Cardiac muscle cell (in vitro differentiated cells and primary cell): ENCODE results near the gene DCLK1. TPM values are rescaled to one million over a fixed set of nuclear protein-coding genes. Genes with fewer than 3 reads are reported as not detected.
A peak's percentile ranks its signal among the peaks of the same experiment; 100 is the strongest.

Experiments used
- DNase-seq, 2 donors: peaks; one replicate each; pipeline versions ENCODE4 v3.0.0 to v3.0.0-alpha.2; 2010 to 2017; ENCODE audit warnings: low read depth in 1 of 2, low spot score in 1 of 2
- H3K27ac ChIP-seq: fragments of 200-600 bp; sonication (generic); 2 replicates; pipeline ENCODE4 v1.5.1; 2016
- H3K27me3 ChIP-seq: fragments of 200-600 bp; sonication (generic); 2 replicates; pipeline ENCODE4 v1.6.0; 2016; ENCODE audit warnings: control low read depth
- H3K36me3 ChIP-seq: fragments of 200-600 bp; sonication (generic); 2 replicates; pipeline ENCODE4 v1.5.1; 2016; ENCODE audit warnings: control low read depth
- H3K4me1 ChIP-seq: fragments of 200-600 bp; sonication (generic); 2 replicates; pipeline ENCODE4 v1.8.1; 2017; ENCODE audit warnings: low read depth, mild to moderate bottlenecking, mixed run types
- H3K4me3 ChIP-seq: fragments of 200-600 bp; sonication (generic); 2 replicates; pipeline ENCODE4 v1.5.1; 2016; ENCODE audit warnings: mild to moderate bottlenecking
- H3K9me3 ChIP-seq: fragments of 200-600 bp; sonication (generic); 2 replicates; pipeline ENCODE4 v1.5.1; 2017; ENCODE audit warnings: low read depth, mild to moderate bottlenecking, control low read depth
- polyA plus RNA-seq: library from polyadenylated mRNA; unstranded; fragments of >200 nt; fragmentation: Nextera tagmentation; extraction: Ambion mirVana; gene quantifications from 2 replicates; pipeline ENCODE4 v1.2.1, GENCODE V29; 2016
- total RNA-seq: library from RNA; depleted of rRNA; stranded (reverse); fragments of >200 nt; gene quantifications from 2 replicates; pipeline ENCODE4 v1.2.3, GENCODE V29; 2016
- TF ChIP-seq, protein P1 (sequence below): IDR thresholded peaks from 2 replicates; pipeline ENCODE4 v1.5.1; 2012; ENCODE audit warnings: low read depth, mild to moderate bottlenecking, low read length

The DCLK1 gene
- total and polyA plus RNA-seq, 2 experiments from 2014 or later, result 0.09 TPM; not detected in 1

DNA sequence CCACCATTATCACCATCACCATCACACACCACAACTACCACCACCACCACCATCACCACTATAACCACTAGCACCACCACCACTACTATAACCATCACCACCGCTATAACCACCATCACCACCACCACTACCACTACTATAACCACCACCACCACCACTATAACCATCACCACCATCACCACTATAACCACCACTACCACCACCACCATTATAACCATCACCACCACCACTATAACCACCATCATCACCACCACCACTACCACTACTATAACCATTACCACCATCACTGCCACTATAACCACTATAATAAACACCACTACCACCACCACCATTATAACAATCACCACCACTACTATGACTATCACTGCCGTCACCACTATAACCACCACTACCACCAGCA, 173.2 kb downstream of the DCLK1 start:
- Histone ChIP-seq H3K4me1 (no peaks in the 10 kb centered on the region), H3K27ac (no peak overlapping the region), H3K36me3 (no peaks in the 10 kb centered on the region), H3K9me3 (no peaks in the 10 kb centered on the region), H3K4me3 (no peak overlapping the region), H3K27me3 (no peaks in the 10 kb centered on the region)
- DNase-seq, result no peak
- TF ChIP-seq, protein P1, sequence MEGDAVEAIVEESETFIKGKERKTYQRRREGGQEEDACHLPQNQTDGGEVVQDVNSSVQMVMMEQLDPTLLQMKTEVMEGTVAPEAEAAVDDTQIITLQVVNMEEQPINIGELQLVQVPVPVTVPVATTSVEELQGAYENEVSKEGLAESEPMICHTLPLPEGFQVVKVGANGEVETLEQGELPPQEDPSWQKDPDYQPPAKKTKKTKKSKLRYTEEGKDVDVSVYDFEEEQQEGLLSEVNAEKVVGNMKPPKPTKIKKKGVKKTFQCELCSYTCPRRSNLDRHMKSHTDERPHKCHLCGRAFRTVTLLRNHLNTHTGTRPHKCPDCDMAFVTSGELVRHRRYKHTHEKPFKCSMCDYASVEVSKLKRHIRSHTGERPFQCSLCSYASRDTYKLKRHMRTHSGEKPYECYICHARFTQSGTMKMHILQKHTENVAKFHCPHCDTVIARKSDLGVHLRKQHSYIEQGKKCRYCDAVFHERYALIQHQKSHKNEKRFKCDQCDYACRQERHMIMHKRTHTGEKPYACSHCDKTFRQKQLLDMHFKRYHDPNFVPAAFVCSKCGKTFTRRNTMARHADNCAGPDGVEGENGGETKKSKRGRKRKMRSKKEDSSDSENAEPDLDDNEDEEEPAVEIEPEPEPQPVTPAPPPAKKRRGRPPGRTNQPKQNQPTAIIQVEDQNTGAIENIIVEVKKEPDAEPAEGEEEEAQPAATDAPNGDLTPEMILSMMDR, result no peak

DNA sequence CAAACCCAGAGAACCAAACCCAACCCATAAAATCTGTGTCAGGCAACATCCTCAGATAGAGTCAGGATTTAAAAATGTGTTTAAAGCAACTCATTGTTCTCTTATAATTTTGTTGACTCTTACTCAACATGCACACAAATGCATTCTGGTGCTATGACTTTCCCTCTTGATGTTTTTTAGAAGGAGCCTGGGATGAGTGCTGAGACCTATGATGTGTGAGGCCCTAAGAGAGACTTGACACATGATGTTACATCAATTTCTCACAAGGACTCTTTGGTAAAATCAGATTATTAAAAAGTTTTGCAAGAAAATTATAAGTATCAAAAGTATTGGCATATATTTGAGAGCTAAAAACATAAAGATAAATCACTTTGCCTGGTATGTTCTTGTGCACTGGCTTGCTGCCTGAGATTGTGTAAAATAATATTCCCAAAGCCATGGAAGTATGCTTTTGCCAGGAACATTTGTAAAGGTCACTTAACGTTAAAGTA, 173.9 kb downstream of the DCLK1 start:
- DNase-seq, result no peak
- H3K27me3 ChIP-seq, result no peaks in the 10 kb centered on the region
- H3K36me3 ChIP-seq, result no peaks in the 10 kb centered on the region
- H3K4me3 ChIP-seq, result no peak overlapping the region
- TF ChIP-seq, protein P1, result no peak
- no peak overlapping the region for H3K27ac ChIP-seq
- H3K4me1 ChIP-seq, result no peaks in the 10 kb centered on the region
- no peaks in the 10 kb centered on the region for H3K9me3 ChIP-seq

DNA sequence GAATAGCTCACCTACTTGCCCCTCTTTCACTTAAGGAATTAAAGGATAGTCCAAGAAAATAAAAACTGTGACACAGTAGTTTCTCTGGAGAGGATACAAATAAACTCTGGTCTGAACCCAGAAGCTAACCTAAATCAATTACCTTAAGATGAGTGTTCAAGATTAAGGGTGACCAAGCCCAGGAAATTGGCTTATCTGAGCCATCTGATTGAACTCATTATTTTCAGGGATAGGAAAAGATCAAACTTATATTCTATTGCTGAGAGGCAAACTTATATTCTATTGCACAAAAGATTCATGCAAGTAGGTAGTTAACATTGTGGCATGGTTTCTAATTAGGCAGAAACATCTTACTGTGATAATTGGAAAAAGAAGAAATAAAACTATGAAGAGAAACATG, 175.1 kb downstream of the DCLK1 start:
- Histone ChIP-seq H3K27ac (no peak overlapping the region), H3K4me3 (no peak overlapping the region), H3K27me3 (no peaks in the 10 kb centered on the region), H3K4me1 (no peaks in the 10 kb centered on the region), H3K36me3 (no peaks in the 10 kb centered on the region), H3K9me3 (no peaks in the 10 kb centered on the region)
- TF ChIP-seq, protein P1, result no peak
- no peak for DNase-seq

DNA sequence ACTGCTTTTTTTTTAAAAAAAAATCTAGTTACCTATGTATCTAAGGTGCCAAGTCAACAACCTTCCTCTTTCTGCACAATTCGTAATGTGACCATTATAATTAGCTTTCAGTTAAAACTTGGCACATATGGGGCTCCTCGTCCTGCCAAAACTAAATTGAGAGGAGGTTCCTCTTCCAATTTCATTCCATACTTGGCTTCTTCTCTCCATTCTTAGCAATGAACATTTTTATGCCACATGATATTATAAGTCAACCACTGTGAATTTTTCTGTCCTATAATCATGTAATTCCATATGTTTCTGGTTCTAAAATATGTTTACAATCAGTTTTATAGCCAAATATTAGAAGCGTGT, 177.0 kb downstream of the DCLK1 start:
- Histone ChIP-seq H3K27me3 (peaks cover 9% of the 10 kb centered on the region), H3K36me3 (no peaks in the 10 kb centered on the region), H3K4me3 (no peak overlapping the region), H3K4me1 (no peaks in the 10 kb centered on the region), H3K27ac (no peak overlapping the region), H3K9me3 (no peaks in the 10 kb centered on the region)
- DNase-seq, result no peak
- TF ChIP-seq, protein P1, result no peak

DNA sequence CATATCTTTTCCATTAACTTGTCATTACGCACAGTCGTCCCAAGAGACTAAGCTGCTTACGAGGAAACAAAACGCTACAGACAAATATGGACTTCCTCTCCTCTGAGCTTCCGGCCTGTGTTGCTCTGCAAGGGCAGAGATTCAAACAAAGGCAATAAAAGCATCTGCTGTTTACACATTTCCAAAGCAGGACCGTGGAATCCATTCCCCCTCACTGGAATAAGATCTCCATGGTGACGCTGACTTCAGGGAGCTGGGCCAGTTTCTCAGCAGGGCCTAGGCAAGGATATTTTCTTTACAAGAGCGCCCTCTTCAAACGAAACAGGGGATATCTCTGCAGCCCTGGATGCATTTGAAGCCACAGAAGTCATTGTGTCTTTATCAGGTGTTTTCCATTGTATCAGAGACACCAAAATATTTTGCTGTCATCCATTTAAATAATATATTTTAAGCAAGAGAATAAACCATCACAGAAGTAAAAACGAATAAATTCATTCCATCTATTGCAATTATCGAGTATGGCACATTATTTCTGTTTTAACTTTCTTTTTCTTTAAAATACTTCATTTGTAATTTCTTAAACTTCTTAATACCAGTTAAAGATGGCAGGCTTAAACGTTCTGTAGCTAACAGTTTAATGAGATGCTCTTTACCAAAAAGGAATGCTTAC, 177.5 kb downstream of the DCLK1 start:
- Histone ChIP-seq H3K27me3 (peaks cover 9% of the 10 kb centered on the region), H3K4me1 (no peaks in the 10 kb centered on the region), H3K36me3 (no peaks in the 10 kb centered on the region), H3K4me3 (no peak overlapping the region), H3K9me3 (no peaks in the 10 kb centered on the region), H3K27ac (no peak overlapping the region)
- TF ChIP-seq, protein P1, result peak; percentile 75
- DNase-seq, result peak; percentile 71 to 95
